Airway epithelial cell (primary cell): Measurements from ENCODE around the gene TPM1. TPM values are rescaled to one million over a fixed set of nuclear protein-coding genes. Genes with fewer than 3 reads are reported as not detected.

Source experiments
- total RNA-seq: library from RNA; depleted of rRNA; stranded (reverse); fragments of >200 nt; gene quantifications from 2 replicates; pipeline ENCODE4 v1.2.3, GENCODE V29; 2015

The TPM1 gene
- total RNA-seq: 138 and 149 TPM in 2 replicates

GRCh38 chr15:63041974-63042876 lies at the start of gene TPM1:
Gene TPM1 (plus strand): TSS chr15:63042747. CDS start chr15:63042830, 83 bp downstream.

Other genes with a start within 250 kb of the TPM1 start
- gene LACTB, start 79.1 kb downstream of the TPM1 start, total RNA-seq: 12.5 and 12.8 TPM in 2 replicates
- 86.6 and 89.6 TPM in 2 replicates for gene RPS27L, start 114.7 kb downstream of the TPM1 start, total RNA-seq
- gene RAB8B, start 146.9 kb downstream of the TPM1 start, total RNA-seq: 4.9 and 8.3 TPM in 2 replicates
- 1.9 and 3.2 TPM in 2 replicates for gene APH1B, start 234.9 kb downstream of the TPM1 start, total RNA-seq